WERI-Rb-1 (cell line): ENCODE results near the gene PUSL1.

ENCODE experiments used
- DNase-seq: peaks from one replicate; pipeline ENCODE4 v3.0.0-alpha.2; 2020
- H3K27ac ChIP-seq: fragments of 250-450 bp; sonication (Bioruptor Pico); 2 replicates; pipeline ENCODE4 v1.5.1; 2020; ENCODE audit warnings: mild to moderate bottlenecking, moderate library complexity
- H3K27me3 ChIP-seq: fragments of 250-450 bp; sonication (Bioruptor Pico); 2 replicates; pipeline ENCODE4 v1.5.1; 2021; ENCODE audit warnings: mild to moderate bottlenecking, low read depth, moderate library complexity; ENCODE audit not compliant: insufficient read depth, severe bottlenecking
- H3K36me3 ChIP-seq: fragments of 250-450 bp; sonication (Bioruptor Pico); 2 replicates; pipeline ENCODE4 v1.5.1; 2020; ENCODE audit warnings: mild to moderate bottlenecking, moderate library complexity
- H3K4me3 ChIP-seq: 2 replicates; pipeline ENCODE4 v1.5.1; 2011; ENCODE audit warnings: low read depth, mild to moderate bottlenecking, control low read depth, low read length
- H3K9me3 ChIP-seq: fragments of 250-450 bp; sonication (Bioruptor Pico); 2 replicates; pipeline ENCODE4 v1.5.1; 2021; ENCODE audit warnings: mild to moderate bottlenecking, moderate library complexity; ENCODE audit not compliant: severe bottlenecking
- TF ChIP-seq, protein P1 (sequence below): IDR thresholded peaks from 2 replicates; pipeline ENCODE4 v1.5.1; 2011; ENCODE audit warnings: low read depth, mild to moderate bottlenecking, control low read depth, inconsistent platforms, low read length

The PUSL1 gene

DNA sequence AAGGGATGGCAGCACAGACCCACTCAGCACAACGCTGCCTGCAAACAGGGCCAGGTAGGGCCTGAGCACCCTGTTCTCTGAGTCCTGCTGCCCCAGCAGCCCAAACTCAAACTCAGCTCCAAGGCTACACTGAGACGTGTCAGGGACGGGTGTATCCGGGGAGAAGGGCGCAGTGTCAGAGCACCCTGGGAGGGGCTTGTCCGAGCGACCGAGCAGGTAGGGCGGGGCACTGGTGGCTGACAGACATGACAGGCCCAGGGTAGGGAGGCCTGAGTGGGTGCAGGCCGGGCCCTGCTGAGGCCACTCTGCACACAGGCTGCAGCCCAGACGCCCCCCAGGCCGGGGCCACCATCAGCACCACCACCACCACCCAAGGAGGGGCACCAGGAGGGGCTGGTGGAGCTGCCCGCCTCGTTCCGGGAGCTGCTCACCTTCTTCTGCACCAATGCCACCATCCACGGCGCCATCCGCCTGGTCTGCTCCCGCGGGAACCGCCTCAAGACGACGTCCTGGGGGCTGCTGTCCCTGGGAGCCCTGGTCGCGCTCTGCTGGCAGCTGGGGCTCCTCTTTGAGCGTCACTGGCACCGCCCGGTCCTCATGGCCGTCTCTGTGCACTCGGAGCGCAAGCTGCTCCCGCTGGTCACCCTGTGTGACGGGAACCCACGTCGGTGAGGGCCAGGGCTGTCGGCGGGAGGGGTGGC is 22.6 kb upstream of the PUSL1 start:
- H3K27ac ChIP-seq: peak overlapping the region; percentile 5; the same call in 1 of the 2 replicates
- H3K4me3 ChIP-seq: no peak overlapping the region
- peak; percentile 7 for DNase-seq
- TF ChIP-seq, protein P1, sequence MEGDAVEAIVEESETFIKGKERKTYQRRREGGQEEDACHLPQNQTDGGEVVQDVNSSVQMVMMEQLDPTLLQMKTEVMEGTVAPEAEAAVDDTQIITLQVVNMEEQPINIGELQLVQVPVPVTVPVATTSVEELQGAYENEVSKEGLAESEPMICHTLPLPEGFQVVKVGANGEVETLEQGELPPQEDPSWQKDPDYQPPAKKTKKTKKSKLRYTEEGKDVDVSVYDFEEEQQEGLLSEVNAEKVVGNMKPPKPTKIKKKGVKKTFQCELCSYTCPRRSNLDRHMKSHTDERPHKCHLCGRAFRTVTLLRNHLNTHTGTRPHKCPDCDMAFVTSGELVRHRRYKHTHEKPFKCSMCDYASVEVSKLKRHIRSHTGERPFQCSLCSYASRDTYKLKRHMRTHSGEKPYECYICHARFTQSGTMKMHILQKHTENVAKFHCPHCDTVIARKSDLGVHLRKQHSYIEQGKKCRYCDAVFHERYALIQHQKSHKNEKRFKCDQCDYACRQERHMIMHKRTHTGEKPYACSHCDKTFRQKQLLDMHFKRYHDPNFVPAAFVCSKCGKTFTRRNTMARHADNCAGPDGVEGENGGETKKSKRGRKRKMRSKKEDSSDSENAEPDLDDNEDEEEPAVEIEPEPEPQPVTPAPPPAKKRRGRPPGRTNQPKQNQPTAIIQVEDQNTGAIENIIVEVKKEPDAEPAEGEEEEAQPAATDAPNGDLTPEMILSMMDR: no peak
- H3K9me3 ChIP-seq: no peaks in the 10 kb centered on the region
- no peaks in the 10 kb centered on the region for H3K27me3 ChIP-seq
- no peaks in the 10 kb centered on the region for H3K36me3 ChIP-seq

DNA sequence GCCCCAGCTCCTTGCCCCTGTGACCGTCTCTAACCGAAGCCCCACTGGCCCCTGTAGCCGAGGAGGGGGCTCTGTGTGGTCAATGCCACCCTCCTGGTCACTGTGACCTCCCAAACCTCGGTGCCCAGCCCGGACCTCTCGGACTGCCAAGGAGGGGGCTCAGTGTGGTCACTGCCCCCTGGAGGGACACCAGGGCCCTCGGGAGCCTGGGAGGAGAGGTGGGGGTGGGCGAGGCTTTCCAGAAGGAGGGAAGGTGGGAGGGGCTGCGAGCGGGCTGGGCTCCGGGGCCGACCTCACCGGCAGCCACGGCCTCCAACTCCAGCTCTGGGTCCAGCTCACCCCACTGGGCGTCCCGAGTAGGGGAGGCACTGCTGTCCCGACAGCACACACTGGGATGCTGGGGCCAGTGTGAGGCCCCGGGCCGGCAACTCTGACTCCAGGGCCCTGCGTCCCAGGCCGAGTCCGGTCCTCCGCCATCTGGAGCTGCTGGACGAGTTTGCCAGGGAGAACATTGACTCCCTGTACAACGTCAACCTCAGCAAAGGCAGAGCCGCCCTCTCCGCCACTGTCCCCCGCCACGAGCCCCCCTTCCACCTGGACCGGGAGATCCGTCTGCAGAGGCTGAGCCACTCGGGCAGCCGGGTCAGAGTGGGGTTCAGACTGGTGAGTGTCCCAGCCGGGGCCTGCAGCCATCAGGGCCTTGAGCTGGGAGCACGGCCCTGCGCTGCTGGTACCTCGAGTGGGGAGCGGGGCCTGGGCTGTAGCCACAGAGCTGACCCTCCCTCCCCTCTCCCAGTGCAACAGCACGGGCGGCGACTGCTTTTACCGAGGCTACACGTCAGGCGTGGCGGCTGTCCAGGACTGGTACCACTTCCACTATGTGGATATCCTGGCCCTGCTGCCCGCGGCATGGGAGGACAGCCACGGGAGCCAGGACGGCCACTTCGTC is 21.8 kb upstream of the PUSL1 start:
- no peaks in the 10 kb centered on the region for H3K36me3 ChIP-seq
- H3K4me3 ChIP-seq: no peak overlapping the region
- no peaks in the 10 kb centered on the region for H3K9me3 ChIP-seq
- no peaks in the 10 kb centered on the region for H3K27me3 ChIP-seq
- H3K27ac ChIP-seq: no peak overlapping the region
- TF ChIP-seq, protein P1: no peak
- DNase-seq: peak; percentile 9

DNA sequence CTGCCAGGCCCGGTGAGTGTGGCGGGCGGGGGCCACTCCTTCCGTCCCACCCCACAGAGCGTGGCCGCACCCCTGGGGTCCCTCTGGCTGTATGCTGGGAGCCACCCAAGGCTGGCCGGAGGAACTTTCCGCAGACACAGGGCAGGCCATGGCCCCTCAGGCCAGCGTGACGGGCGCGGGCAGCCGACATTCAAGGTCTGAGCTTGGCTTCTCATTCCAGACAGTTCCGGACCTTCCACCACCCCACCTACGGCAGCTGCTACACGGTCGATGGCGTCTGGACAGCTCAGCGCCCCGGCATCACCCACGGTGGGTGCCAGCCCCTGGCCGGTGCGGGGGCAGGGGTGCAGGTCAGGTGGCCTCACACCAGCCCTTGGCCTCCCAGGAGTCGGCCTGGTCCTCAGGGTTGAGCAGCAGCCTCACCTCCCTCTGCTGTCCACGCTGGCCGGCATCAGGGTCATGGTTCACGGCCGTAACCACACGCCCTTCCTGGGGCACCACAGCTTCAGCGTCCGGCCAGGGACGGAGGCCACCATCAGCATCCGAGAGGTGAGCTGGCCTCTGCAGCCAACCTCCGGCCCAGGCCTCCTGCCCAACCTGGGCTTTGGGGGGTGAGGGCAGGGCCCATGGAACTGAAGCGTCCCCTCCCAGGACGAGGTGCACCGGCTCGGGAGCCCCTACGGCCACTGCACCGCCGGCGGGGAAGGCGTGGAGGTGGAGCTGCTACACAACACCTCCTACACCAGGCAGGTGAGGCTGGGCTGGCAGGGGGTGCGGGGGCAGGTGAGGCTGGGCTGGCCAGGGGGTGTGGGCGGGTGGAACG is 20.9 kb upstream of the PUSL1 start:
- H3K36me3 ChIP-seq: 0 out of 2 replicates have a peak, but pooled peaks cover 5% of the 10 kb centered on the region
- peak; percentile 8 for DNase-seq
- TF ChIP-seq, protein P1: no peak

DNA sequence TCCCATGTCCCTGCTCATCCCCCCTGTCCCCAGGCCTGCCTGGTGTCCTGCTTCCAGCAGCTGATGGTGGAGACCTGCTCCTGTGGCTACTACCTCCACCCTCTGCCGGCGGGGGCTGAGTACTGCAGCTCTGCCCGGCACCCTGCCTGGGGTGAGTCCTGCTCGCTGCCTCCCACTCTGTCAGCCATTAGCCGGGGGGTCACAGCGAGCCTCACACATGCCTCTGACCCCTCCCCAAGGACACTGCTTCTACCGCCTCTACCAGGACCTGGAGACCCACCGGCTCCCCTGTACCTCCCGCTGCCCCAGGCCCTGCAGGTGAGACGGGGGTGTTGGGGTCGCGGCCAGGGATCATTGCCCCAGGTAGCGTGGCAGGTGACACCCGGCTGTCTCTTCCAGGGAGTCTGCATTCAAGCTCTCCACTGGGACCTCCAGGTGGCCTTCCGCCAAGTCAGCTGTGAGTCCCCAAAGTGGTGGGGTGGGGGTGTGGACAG is 18.1 kb upstream of the PUSL1 start:
- DNase-seq: peak; percentile 87
- H3K9me3 ChIP-seq: no peaks in the 10 kb centered on the region
- no peaks in the 10 kb centered on the region for H3K27me3 ChIP-seq
- H3K27ac ChIP-seq: no peak overlapping the region
- no peak overlapping the region for H3K4me3 ChIP-seq
- TF ChIP-seq, protein P1: peak; percentile 72
- peaks cover 28% of the 10 kb centered on the region for H3K36me3 ChIP-seq

More for the DNA sequence above, 20.9 kb upstream of the PUSL1 start:
- Histone ChIP-seq H3K9me3 (no peaks in the 10 kb centered on the region), H3K4me3 (no peak overlapping the region), H3K27ac (no peak overlapping the region), H3K27me3 (no peaks in the 10 kb centered on the region)

DNA sequence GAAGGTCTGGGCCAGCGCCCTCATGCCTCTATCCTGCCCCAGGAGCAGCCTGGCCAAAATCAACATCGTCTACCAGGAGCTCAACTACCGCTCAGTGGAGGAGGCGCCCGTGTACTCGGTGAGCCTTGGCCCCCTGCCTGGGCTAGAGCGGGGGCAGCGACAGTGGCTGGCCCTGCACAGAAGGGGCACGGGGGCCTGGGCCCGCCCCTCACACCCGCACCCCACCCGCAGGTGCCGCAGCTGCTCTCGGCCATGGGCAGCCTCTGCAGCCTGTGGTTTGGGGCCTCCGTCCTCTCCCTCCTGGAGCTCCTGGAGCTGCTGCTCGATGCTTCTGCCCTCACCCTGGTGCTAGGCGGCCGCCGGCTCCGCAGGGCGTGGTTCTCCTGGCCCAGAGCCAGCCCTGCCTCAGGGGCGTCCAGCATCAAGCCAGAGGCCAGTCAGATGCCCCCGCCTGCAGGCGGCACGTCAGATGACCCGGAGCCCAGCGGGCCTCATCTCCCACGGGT is 17.3 kb upstream of the PUSL1 start:
- H3K27ac ChIP-seq: peak overlapping the region; percentile 38
- H3K9me3 ChIP-seq: no peaks in the 10 kb centered on the region
- peaks cover 36% of the 10 kb centered on the region for H3K36me3 ChIP-seq
- TF ChIP-seq, protein P1: no peak
- no peak overlapping the region for H3K4me3 ChIP-seq
- no peak for DNase-seq
- no peaks in the 10 kb centered on the region for H3K27me3 ChIP-seq
